ENCODE measurements around the gene LRRTM3. TPM values are rescaled to one million over a fixed set of nuclear protein-coding genes. Genes with fewer than 3 reads are reported as not detected.

LRRTM3 gene
- polyA plus RNA-seq (ENCODE audit: insufficient read length in 3 of 3): 1 to 10 TPM; 4.2 to 6.5 (median 4.4) TPM

DNA sequence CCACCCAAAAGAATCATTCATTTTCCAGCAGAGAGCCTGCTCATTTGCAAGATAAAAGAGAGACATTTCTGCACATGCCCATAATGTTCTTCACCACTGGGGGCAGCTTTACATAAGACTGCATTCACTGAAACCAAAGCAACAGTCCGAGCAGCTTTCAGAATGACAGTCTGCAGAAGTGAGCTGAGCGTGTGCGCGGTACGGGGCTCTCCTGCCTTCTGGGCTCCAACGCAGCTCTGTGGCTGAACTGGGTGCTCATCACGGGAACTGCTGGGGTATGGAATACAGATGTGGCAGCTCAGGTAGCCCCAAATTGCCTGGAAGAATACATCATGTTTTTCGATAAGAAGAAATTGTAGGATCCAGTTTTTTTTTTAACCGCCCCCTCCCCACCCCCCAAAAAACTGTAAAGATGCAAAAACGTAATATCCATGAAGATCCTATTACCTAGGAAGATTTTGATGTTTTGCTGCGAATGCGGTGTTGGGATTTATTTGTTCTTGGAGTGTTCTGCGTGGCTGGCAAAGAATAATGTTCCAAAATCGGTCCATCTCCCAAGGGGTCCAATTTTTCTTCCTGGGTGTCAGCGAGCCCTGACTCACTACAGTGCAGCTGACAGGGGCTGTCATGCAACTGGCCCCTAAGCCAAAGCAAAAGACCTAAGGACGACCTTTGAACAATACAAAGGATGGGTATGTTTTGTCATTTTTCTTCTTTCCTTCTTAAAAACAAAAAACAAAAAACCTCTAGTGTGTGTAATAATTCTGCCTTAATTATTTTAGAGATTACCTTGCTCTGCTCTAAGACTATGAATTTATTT is at the start of gene LRRTM3:
Gene LRRTM3, plus strand, starts transcription at position 141 of the 820 bp plus-strand sequence.
- peak in 2 of 3 donors; percentile 62 to 64 for DNase-seq (ENCODE audit: low read depth in 3 of 3, low spot score in 2 of 3)

DNA sequence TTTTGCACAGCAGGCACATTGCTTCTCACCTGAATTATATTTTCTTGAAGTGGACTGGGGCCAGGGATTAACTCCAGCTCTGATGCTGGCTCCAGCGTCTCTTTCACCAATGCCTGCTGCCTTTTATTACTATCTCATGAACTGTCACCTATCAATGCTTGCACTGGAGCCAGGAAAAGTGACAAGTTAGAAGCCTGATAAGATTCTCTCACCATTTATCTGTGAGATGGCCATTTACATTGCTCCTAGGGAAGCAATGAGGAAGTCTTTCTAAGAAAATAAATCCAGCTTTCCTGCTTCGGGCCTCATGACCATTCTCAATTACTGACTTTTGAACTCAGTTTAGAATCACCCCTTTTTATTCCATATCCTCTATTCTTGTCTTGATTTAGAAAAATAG is 48.5 kb upstream of the LRRTM3 start:
- no peak for DNase-seq (ENCODE audit: low read depth in 3 of 3, low spot score in 2 of 3)

GRCh38 chr10:66880292-66880691 is 45.5 kb upstream of the LRRTM3 start:
- no peak for DNase-seq (ENCODE audit: low read depth in 3 of 3, low spot score in 2 of 3)

- no peak for DNase-seq (ENCODE audit: low read depth in 3 of 3, low spot score in 2 of 3)
Measured at GRCh38 chr10:66880826-66881225, 45.0 kb upstream of the LRRTM3 start.

DNA sequence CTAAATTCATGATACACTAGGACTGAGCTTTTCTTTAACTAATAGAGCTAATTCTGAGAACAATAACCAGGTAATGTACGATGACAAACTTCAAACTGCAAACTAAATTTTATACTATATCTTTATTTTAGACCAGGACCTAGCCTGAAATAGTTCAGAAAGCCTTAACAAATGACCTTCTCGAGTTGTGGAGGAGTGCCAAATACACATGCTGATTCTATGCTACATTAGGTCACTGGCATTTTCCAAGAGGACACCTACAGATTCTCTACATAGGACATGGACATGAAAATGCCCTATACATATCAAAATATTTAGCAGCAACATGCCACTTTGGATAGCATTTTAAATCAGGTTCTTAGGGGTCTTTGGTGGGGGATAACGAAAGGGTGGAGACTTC is 44.0 kb upstream of the LRRTM3 start:
- no peak for DNase-seq (ENCODE audit: low read depth in 3 of 3, low spot score in 2 of 3)

DNA sequence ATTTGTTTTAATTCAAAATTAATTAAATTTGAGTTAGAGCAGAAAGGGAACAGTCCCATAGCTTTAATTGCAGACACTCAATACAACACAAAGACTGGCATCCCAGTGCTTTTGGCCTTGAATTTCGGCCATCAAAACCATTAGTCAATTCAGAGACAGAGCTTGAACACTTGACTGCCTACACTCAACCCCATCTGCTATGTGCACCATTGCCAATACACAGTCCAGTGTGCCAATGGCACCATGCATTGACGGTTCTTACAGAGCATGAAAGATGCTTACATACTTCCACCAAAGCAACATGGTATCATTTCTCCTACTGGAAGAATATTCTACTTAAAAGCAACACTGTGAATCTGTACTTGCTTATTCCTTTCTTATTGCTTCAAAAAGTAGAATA is 43.6 kb upstream of the LRRTM3 start:
- DNase-seq (ENCODE audit: low read depth in 3 of 3, low spot score in 2 of 3): no peak

GRCh38 chr10:66886848-66887247 is 39.0 kb upstream of the LRRTM3 start:
- DNase-seq (ENCODE audit: low read depth in 3 of 3, low spot score in 2 of 3): no peak

DNA sequence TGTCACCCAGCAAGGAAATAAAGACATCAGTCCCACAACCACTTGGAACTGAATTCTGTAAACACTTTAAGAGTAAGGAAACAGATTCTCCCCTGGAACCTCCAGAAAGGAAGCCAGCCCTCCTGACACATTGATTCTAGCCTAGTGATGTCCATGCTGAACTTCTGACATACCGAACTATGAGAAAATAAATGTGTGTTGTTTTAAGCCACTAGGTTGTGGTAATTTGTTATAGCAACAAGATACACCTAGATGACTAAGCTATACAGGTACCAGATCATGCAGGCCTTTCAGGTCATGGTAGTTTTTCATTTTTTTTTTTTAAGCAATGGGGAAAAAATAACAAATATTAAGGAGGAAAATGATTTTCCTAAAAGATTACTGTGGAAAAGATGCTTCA is 37.6 kb upstream of the LRRTM3 start:
- no peak for DNase-seq (ENCODE audit: low read depth in 3 of 3, low spot score in 2 of 3)

GRCh38 chr10:66892871-66893270 is 33.0 kb upstream of the LRRTM3 start:
- DNase-seq (ENCODE audit: low read depth in 3 of 3, low spot score in 2 of 3): no peak

GRCh38 chr10:66910671-66911070 is 15.2 kb upstream of the LRRTM3 start:
- no peak for DNase-seq (ENCODE audit: low read depth in 3 of 3, low spot score in 2 of 3)

- DNase-seq (ENCODE audit: low read depth in 3 of 3, low spot score in 2 of 3): no peak
Measured at GRCh38 chr10:66916030-66916429, 9.8 kb upstream of the LRRTM3 start.

GRCh38 chr10:66917104-66917503 is 8.7 kb upstream of the LRRTM3 start:
- DNase-seq (ENCODE audit: low read depth in 3 of 3, low spot score in 2 of 3): no peak

GRCh38 chr10:66919248-66919647 is 6.6 kb upstream of the LRRTM3 start:
- DNase-seq (ENCODE audit: low read depth in 3 of 3, low spot score in 2 of 3): no peak

GRCh38 chr10:66924674-66925345 is 1.0 kb upstream of the LRRTM3 start:
- no peak for DNase-seq (ENCODE audit: low read depth in 3 of 3, low spot score in 2 of 3)

- no peak for DNase-seq (ENCODE audit: low read depth in 3 of 3, low spot score in 2 of 3)
Measured at GRCh38 chr10:66925373-66925772, 463 bp upstream of the LRRTM3 start.

DNA sequence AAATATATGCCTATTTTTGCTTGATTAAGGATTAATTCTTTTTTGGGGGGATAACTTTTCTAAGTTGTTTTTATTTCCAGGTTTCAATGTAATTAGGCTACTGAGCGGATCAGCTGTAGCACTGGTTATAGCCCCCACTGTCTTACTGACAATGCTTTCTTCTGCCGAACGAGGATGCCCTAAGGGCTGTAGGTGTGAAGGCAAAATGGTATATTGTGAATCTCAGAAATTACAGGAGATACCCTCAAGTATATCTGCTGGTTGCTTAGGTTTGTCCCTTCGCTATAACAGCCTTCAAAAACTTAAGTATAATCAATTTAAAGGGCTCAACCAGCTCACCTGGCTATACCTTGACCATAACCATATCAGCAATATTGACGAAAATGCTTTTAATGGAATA is 1.0 kb downstream of the LRRTM3 start:
- DNase-seq (ENCODE audit: low read depth in 3 of 3, low spot score in 2 of 3): no peak

- no peak for DNase-seq (ENCODE audit: low read depth in 3 of 3, low spot score in 2 of 3)
Measured at GRCh38 chr10:66927251-66927935, 1.6 kb downstream of the LRRTM3 start.

DNA sequence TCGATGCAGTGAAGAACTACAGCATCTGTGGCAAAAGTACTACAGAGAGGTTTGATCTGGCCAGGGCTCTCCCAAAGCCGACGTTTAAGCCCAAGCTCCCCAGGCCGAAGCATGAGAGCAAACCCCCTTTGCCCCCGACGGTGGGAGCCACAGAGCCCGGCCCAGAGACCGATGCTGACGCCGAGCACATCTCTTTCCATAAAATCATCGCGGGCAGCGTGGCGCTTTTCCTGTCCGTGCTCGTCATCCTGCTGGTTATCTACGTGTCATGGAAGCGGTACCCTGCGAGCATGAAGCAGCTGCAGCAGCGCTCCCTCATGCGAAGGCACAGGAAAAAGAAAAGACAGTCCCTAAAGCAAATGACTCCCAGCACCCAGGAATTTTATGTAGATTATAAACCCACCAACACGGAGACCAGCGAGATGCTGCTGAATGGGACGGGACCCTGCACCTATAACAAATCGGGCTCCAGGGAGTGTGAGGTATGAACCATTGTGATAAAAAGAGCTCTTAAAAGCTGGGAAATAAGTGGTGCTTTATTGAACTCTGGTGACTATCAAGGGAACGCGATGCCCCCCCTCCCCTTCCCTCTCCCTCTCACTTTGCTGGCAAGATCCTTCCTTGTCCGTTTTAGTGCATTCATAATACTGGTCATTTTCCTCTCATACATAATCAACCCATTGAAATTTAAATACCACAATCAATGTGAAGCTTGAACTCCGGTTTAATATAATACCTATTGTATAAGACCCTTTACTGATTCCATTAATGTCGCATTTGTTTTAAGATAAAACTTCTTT is 2.3 kb downstream of the LRRTM3 start:
- no peak for DNase-seq (ENCODE audit: low read depth in 3 of 3, low spot score in 2 of 3)

DNA sequence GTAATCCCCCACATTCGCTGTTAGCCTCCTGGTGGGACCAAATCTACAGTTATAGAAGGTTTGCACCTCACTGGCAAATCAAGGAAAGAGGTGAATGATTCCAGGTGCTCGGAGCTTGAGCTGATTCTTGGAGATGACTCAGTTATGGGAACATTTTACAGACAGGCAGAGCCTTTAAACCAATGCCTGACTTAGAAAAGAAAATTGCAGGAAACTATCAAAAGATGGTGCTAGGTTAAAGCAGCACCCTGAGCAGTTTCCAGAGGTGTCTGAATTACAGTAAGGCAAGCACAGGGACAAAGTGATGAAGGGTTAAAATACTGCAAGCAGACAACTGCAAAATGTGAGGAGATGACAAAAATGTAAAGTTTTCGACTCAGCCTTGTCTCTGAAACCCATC is 2.9 kb downstream of the LRRTM3 start:
- no peak for DNase-seq (ENCODE audit: low read depth in 3 of 3, low spot score in 2 of 3)

DNA sequence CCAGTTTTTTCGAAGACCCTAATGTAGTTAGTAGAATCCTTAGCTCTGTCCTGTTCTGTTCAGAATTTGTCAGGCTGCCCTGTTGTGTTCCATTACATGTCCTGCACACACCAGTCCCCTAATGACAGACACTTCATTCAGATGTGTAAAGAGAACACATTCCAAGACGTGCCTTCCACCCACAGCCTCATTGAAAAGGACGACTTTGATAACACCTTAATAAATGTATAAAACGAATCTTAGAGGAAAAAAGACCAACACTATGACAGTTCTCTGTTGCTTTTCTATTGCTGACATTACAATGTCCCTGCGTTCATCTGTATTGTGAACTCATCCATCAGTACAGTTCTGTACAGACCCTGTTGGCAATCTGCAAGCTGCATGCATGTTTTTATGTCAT is 3.5 kb downstream of the LRRTM3 start:
- no peak for DNase-seq (ENCODE audit: low read depth in 3 of 3, low spot score in 2 of 3)
